GM12878 (cell line): ENCODE results near the gene GAK. TPM values are rescaled to one million over a fixed set of nuclear protein-coding genes. Genes with fewer than 3 reads are reported as not detected.

Experiments used
- ATAC-seq: fragments of 200-7000 bp; cut with Tn5 transposase; 3 replicates; pipeline ENCODE4 v1.9.1; 2020; ENCODE audit warnings: mild to moderate bottlenecking, moderate library complexity
- BruUV-seq: library from RNA; stranded (reverse); fragments of 400-500 nt; replicated peaks from 2 replicates; lab custom pipeline; 2021; lab: Mats Ljungman, UMichigan
- CTCF ChIA-PET: fragments of 300-600 bp; sonication (Branson Sonifier 250); formaldehyde crosslinking; extraction: SDS; loops from one replicate; lab custom pipeline; 2021; ENCODE audit warnings: inconsistent platforms; lab: Yijun Ruan, JAX
- POLR2A ChIA-PET: fragments of 350-600 bp; formaldehyde crosslinking; extraction: SDS; loops from one replicate; lab custom pipeline; 2021; ENCODE audit warnings: inconsistent platforms; lab: Charles Lee
- RAD21 ChIA-PET: fragments of 300-600 bp; sonication (Branson Sonifier 250); formaldehyde crosslinking; loops from one replicate; lab custom pipeline; 2023; ENCODE audit warnings: antibody characterized with exemption; ENCODE audit not compliant: unreplicated experiment; lab: Charles Lee
- SMC1A ChIA-PET: fragments of 300-600 bp; sonication (Branson Sonifier 250); formaldehyde crosslinking; loops from one replicate; lab custom pipeline; 2023; ENCODE audit not compliant: unreplicated experiment, uncharacterized antibody; lab: Charles Lee
- DNase-seq: peaks from one replicate; pipeline ENCODE4 v3.0.0-alpha.2; 2011; ENCODE audit warnings: low read depth, low spot score
- FAIRE-seq: peaks from 3 replicates; lab custom pipeline; 2011; peaks lifted over from hg19 to GRCh38; lab: Jason Lieb, UNC
- H2AFZ ChIP-seq: 2 replicates; pipeline ENCODE4 v1.6.0; 2011; ENCODE audit warnings: low read depth, low read length, control low read depth; ENCODE audit not compliant: control insufficient read depth
- H3K27ac ChIP-seq: 2 replicates; pipeline ENCODE4 v1.5.1; 2011; ENCODE audit warnings: control low read depth; ENCODE audit not compliant: control insufficient read depth, insufficient read depth
- H3K27me3 ChIP-seq, 2 experiments: replicated peaks in 1 of 2; 2 replicates each; pipeline versions ENCODE4 v1.6.0 to v1.6.1; 2011; ENCODE audit warnings: low read length in 1 of 2; ENCODE audit not compliant: control insufficient read depth in 2 of 2, insufficient read depth in 2 of 2
- H3K36me3 ChIP-seq, 2 experiments: 2 replicates each; pipeline ENCODE4 v1.5.1; 2011; ENCODE audit warnings: low read length in 1 of 2; ENCODE audit not compliant: control insufficient read depth in 2 of 2, insufficient read depth in 2 of 2
- H3K4me1 ChIP-seq: 2 replicates; pipeline ENCODE4 v1.6.1; 2011; ENCODE audit warnings: mild to moderate bottlenecking, low read length, moderate library complexity, mixed read lengths; ENCODE audit not compliant: control insufficient read depth, insufficient read depth
- H3K4me2 ChIP-seq: 2 replicates; pipeline ENCODE4 v1.6.0; 2011; ENCODE audit warnings: control low read depth; ENCODE audit not compliant: control insufficient read depth, insufficient read depth
- H3K4me3 ChIP-seq: fragments of 200-600 bp; sonication (generic); 2 replicates; pipeline ENCODE4 v1.5.1; 2016
- H3K79me2 ChIP-seq: 2 replicates; pipeline ENCODE4 v1.6.0; 2011; ENCODE audit warnings: low read length; ENCODE audit not compliant: control insufficient read depth, insufficient read depth
- H3K9ac ChIP-seq: 2 replicates; pipeline ENCODE4 v1.8.0; 2011; ENCODE audit warnings: low read length, control low read depth, mixed read lengths; ENCODE audit not compliant: control insufficient read depth, insufficient read depth
- H3K9me3 ChIP-seq: replicated peaks from 3 replicates; pipeline ENCODE4 v1.5.1; 2011; ENCODE audit warnings: mild to moderate bottlenecking, low read length; ENCODE audit not compliant: control insufficient read depth, insufficient read depth
- H4K20me1 ChIP-seq: 2 replicates; pipeline ENCODE4 v1.6.0; 2011; ENCODE audit not compliant: control insufficient read depth, insufficient read depth
- KDM1A ChIP-seq: fragments of 200-600 bp; sonication (generic); IDR thresholded peaks from 2 replicates; pipeline ENCODE4 v1.6.1; 2016; ENCODE audit warnings: borderline replicate concordance
- RAD21 ChIP-seq: IDR thresholded peaks from 2 replicates; pipeline ENCODE4 v1.6.1; 2011; ENCODE audit warnings: mild to moderate bottlenecking, low read depth, low read length, moderate library complexity; ENCODE audit not compliant: insufficient read depth
- SMC3 ChIP-seq: IDR thresholded peaks from 2 replicates; pipeline ENCODE4 v1.6.1; 2011; ENCODE audit warnings: low read length, improper control_type of control experiment, borderline replicate concordance
- SPI1 ChIP-seq: IDR thresholded peaks from 2 replicates; pipeline ENCODE4 v1.6.1; 2011; ENCODE audit warnings: low read depth, mild to moderate bottlenecking, low read length, moderate library complexity, borderline replicate concordance; ENCODE audit not compliant: insufficient read depth
- WGBS: methylation state at CpG from one replicate; pipeline ENCODE4 v1.1.6; 2016; ENCODE audit warnings: low lambda C conversion rate; ENCODE audit not compliant: insufficient replicate concordance, insufficient coverage; ENCODE audit errors: missing lambda C conversion rate; 5-methylcytosine and 5-hydroxymethylcytosine counted together
- in situ Hi-C: fragments of 300-500 bp; cut with MboI; formaldehyde crosslinking; loops from 9 replicates; pipeline ENCODE4 v1.14.3; 2018; ENCODE audit warnings: mixed read lengths
- intact Hi-C: fragments of 100-400 bp; cut with micrococcal nuclease; formaldehyde crosslinking; loops from one replicate; pipeline ENCODE4 v1.14.2; 2022; ENCODE audit not compliant: unreplicated experiment
- polyA plus RNA-seq, 11 experiments: library from polyadenylated mRNA; depleted of rRNA in 4 of 11; unstranded in 6 of 11; stranded (reverse) in 5 of 11; fragments of >200 nt; fragmentation: Nextera tagmentation in 4 of 11; fragmentation: Illumina TruSeq in 1 of 11; extraction: Ambion mirVana in 4 of 11; extraction: Trizol in 1 of 11; gene quantifications; 1 replicate in 1 of 11; 2 replicates in 10 of 11; pipeline versions ENCODE4 v1.2.1 to v1.2.3, GENCODE V29; 2011 to 2016; ENCODE audit warnings: inconsistent platforms in 2 of 11, missing spikeins in 2 of 11, low read depth in 1 of 11
- total RNA-seq, 4 experiments: library from RNA; depleted of rRNA in 3 of 4; stranded (reverse); fragments of >200 nt in 3 of 4; fragmentation: Illumina TruSeq in 1 of 4; extraction: Trizol in 1 of 4; gene quantifications; 2 replicates each; pipeline versions ENCODE4 v1.2.1 to v1.2.3, GENCODE V29; 2013 to 2021
- TF ChIP-seq, protein P1 (sequence below): fragments of 450-650 bp; IDR thresholded peaks from 2 replicates; pipeline ENCODE4 v1.6.1; 2016; ENCODE audit warnings: mild to moderate bottlenecking, moderate library complexity, borderline replicate concordance
- TF ChIP-seq, protein P2 (sequence below): fragments of 450-650 bp; IDR thresholded peaks from 2 replicates; pipeline ENCODE4 v1.6.1; 2018; ENCODE audit warnings: mild to moderate bottlenecking, low read depth, moderate library complexity; ENCODE audit not compliant: partially characterized antibody
- TF ChIP-seq, protein P3 (sequence below), 3 experiments: IDR thresholded peaks in 2 of 3; conservative IDR thresholded peaks in 1 of 3; 2 replicates each; pipeline ENCODE4 v1.5.1; 2011; ENCODE audit warnings: low read depth in 3 of 3, low read length in 3 of 3, mild to moderate bottlenecking in 3 of 3, control low read depth in 2 of 3, moderate library complexity in 2 of 3, inconsistent platforms in 1 of 3, mixed read lengths in 1 of 3; ENCODE audit not compliant: control insufficient read depth in 2 of 3, insufficient read depth in 1 of 3; ENCODE audit errors: extremely low read depth in 1 of 3

Gene GAK
- total and polyA plus RNA-seq, 10 of the 15 experiments (the other 5 are each of a cell fraction or from before 2014, with no cell fraction given) = 0.82 to 127 (median 53.8) TPM

DNA sequence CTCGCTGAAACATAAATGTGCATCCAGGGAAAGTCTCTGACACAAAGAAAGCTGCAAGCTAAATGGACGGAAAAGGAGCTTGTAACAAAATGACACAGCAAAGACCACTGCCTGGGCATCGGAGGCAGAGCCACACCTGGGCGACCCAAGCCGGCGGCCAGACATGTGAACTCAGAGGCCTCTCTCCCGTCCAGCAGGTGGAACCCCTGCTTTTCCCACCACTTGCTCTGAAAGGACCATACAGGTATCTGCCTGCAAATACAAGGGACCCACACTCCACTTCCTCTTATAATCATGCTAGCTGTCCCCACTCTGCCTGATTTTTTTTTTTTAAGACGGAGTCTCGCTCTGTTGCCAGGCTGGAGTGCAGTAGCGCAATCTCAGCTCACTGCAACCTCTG, 118.2 kb downstream of the GAK start:
- Histone ChIP-seq H3K36me3 (no peaks in the 10 kb centered on the region), H4K20me1 (no peaks in the 10 kb centered on the region), H3K9ac (no peak overlapping the region), H3K4me1 (no peaks in the 10 kb centered on the region), H3K27me3 (no peaks in the 10 kb centered on the region; a peak in 1 of 4 replicates), H3K9me3 (no peaks in the 10 kb centered on the region), H2AFZ (no peak overlapping the region), H3K27ac (no peak overlapping the region), H3K4me2 (no peak overlapping the region), H3K4me3 (no peak overlapping the region), H3K79me2 (no peaks in the 10 kb centered on the region)
- 23% methylated on average over 10 of the region's 10 CpGs for WGBS
- no TSS peak for BruUV-seq
- FAIRE-seq (no peak), ATAC-seq (peak; percentile 72), DNase-seq (no peak)
- RAD21 ChIA-PET = interaction anchor here (0.7 kb wide), 1 partner anchor 173 kb away, joined by 3 read pairs; the partner anchor contains the start of gene IDUA
- SMC1A ChIA-PET = no interaction called here
- TF ChIP-seq RAD21 (peak; percentile 24; the same call in 1 of the 2 replicates), KDM1A (no peak), SPI1 (peak; percentile 17; the same call in 1 of the 2 replicates), SMC3 (peak; percentile 25; the same call in 1 of the 2 replicates)
- TF ChIP-seq, protein P1, sequence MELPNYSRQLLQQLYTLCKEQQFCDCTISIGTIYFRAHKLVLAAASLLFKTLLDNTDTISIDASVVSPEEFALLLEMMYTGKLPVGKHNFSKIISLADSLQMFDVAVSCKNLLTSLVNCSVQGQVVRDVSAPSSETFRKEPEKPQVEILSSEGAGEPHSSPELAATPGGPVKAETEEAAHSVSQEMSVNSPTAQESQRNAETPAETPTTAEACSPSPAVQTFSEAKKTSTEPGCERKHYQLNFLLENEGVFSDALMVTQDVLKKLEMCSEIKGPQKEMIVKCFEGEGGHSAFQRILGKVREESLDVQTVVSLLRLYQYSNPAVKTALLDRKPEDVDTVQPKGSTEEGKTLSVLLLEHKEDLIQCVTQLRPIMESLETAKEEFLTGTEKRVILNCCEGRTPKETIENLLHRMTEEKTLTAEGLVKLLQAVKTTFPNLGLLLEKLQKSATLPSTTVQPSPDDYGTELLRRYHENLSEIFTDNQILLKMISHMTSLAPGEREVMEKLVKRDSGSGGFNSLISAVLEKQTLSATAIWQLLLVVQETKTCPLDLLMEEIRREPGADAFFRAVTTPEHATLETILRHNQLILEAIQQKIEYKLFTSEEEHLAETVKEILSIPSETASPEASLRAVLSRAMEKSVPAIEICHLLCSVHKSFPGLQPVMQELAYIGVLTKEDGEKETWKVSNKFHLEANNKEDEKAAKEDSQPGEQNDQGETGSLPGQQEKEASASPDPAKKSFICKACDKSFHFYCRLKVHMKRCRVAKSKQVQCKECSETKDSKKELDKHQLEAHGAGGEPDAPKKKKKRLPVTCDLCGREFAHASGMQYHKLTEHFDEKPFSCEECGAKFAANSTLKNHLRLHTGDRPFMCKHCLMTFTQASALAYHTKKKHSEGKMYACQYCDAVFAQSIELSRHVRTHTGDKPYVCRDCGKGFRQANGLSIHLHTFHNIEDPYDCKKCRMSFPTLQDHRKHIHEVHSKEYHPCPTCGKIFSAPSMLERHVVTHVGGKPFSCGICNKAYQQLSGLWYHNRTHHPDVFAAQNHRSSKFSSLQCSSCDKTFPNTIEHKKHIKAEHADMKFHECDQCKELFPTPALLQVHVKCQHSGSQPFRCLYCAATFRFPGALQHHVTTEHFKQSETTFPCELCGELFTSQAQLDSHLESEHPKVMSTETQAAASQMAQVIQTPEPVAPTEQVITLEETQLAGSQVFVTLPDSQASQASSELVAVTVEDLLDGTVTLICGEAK = no peak
- TF ChIP-seq, protein P2, sequence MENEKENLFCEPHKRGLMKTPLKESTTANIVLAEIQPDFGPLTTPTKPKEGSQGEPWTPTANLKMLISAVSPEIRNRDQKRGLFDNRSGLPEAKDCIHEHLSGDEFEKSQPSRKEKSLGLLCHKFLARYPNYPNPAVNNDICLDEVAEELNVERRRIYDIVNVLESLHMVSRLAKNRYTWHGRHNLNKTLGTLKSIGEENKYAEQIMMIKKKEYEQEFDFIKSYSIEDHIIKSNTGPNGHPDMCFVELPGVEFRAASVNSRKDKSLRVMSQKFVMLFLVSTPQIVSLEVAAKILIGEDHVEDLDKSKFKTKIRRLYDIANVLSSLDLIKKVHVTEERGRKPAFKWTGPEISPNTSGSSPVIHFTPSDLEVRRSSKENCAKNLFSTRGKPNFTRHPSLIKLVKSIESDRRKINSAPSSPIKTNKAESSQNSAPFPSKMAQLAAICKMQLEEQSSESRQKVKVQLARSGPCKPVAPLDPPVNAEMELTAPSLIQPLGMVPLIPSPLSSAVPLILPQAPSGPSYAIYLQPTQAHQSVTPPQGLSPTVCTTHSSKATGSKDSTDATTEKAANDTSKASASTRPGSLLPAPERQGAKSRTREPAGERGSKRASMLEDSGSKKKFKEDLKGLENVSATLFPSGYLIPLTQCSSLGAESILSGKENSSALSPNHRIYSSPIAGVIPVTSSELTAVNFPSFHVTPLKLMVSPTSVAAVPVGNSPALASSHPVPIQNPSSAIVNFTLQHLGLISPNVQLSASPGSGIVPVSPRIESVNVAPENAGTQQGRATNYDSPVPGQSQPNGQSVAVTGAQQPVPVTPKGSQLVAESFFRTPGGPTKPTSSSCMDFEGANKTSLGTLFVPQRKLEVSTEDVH = no peak
- TF ChIP-seq, protein P3, sequence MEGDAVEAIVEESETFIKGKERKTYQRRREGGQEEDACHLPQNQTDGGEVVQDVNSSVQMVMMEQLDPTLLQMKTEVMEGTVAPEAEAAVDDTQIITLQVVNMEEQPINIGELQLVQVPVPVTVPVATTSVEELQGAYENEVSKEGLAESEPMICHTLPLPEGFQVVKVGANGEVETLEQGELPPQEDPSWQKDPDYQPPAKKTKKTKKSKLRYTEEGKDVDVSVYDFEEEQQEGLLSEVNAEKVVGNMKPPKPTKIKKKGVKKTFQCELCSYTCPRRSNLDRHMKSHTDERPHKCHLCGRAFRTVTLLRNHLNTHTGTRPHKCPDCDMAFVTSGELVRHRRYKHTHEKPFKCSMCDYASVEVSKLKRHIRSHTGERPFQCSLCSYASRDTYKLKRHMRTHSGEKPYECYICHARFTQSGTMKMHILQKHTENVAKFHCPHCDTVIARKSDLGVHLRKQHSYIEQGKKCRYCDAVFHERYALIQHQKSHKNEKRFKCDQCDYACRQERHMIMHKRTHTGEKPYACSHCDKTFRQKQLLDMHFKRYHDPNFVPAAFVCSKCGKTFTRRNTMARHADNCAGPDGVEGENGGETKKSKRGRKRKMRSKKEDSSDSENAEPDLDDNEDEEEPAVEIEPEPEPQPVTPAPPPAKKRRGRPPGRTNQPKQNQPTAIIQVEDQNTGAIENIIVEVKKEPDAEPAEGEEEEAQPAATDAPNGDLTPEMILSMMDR (IDR thresholded peaks at IDR 0.05 in 2 of 3, conservative IDR thresholded peaks at IDR 0.05 in 1 of 3; ENCODE audit: control insufficient read depth in 2 of 3, extremely low read depth in 1 of 3, insufficient read depth in 1 of 3, low read depth in 3 of 3, low read length in 3 of 3) = peak; percentile 10 to 34 (median 28); a peak in 4 of 6 replicates
- intact Hi-C loops (no loop called here), in situ Hi-C loops (no loop called here)
- POLR2A ChIA-PET = no interaction called here
- CTCF ChIA-PET = interaction anchor here (2.2 kb wide), 1 partner anchor 173 kb away, joined by 8 read pairs; the partner anchor contains the start of gene IDUA
